ENCODE measurements around the gene SRXN1.
"Not testable (repeated sequence)": the region's sequence is repeated elsewhere in the genome, so short reads cannot be mapped to it uniquely, and the experiment has no call there.

The SRXN1 gene

DNA sequence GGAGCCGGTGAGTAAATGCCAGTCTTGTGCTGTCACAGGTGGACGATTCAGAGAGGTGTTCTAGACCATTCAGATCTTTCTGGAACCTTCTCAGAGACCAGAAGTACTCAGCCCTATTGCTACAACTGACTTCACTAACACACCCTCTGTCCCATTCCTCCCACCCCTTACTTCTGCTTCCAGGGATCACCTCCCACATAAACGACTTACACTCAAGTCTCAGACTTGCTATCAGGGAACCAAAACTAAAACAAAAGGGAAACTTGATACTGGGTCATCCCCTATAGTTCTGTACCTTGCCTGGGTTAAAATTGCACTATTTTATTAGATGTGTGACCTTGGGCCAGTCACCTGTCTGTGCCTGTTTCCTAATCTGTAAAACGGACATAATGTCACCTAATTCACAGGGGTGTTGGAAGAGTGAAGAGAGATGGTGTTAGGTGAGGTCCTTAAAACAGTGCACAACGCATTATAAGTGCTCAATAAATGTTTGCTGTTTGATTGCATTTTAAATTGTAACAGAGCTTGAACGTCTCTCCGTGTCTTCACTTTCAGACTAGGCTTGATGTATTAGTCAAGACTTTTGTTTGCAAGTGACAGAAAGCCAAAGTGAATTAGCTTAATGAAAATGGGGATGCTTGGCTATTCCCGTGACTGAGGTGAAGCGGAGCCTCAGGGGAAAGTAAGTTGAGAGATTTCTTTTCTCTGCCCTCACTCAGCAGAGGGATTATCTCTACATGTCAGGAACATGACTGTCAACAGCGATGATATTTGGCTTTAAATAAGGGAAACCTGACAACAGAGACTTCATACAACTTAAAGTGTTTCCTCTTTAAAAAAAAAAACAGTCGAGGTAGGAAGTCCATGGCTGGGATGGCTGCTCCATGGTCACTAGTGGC is 3.0 kb upstream of the SRXN1 start:
- DNase-seq (ENCODE audit: low read depth in 2 of 2, low spot score in 1 of 2) = no peak

DNA sequence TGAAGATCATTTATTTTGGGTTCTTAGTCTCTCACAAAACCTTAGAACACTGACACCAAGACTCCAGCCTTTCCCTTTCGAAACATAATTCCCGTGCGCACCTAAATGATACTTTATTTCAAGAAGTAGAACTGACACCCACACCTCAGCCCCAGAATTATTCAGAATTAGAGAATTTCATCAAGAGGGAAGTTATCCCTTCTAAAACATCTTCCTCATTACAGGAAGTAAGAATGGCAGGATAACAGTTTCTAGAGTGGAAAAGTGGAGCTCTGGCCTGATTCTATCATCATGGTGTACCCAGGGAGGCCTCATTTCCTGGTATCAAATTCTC is 1.4 kb upstream of the SRXN1 start:
- no peak for DNase-seq (ENCODE audit: low read depth in 2 of 2, low spot score in 1 of 2)

DNA sequence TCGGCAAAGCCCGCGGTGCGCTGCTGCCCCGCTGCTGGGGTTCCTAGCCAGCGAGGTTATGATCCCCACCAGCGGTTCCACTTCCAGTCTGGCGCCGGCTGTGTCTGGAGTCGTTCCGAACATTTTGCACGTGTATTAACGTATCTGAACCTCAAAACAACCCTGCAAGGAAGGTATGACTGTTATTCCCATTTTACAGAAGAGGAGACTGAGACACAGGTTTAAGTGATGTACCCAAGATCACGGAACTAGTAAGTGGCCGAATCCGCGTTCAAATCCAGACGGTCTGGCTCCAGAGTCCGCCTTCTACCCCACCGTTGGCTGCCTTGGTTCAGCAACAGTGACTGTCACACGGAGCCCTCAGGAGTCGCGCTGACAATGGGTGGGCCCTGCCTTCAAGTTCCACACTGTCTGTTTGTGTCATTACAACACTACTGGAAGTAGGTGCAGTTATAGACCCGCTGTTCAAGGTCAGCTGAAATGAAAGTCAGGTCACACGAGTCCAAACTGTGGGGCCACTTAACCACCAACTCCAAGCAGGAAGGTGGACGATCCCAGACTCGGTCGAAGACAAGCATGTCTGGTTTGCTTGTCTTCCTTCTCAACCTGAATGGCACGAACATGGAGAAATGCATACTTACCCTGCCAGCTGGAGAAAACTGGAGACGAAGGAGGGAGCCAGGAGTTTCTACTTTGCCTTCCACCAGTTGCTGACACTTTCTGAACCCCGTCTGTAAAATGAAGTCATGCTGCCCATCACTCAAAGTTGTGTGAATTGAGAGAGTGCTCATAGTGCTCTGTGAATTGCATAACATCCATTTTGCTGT is 803 bp upstream of the SRXN1 start:
- no peak for DNase-seq (ENCODE audit: low read depth in 2 of 2, low spot score in 1 of 2)

DNA sequence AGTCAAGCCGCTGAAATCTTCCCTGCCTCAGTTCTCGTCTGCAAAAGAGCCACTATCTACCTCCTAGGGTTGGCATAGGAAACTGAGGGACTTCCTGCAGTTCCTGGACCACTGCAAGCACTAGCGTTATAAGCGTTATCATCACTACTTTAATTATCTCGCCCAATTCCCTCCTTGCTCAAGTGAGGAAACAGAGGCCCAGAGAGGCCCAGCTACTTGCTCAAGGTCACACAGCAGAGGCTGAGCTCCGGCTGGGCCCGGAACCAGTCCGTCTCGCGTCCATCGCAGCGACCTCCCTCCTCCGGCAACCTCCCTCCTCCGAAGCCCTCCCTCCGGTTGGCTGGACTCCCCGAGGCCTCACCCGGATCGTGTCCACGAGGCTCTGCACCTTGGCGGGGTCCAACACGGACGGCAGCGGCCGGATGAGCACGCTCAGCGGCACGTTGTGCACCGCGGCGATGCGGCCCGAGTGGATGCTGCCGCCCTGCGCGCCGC is 338 bp downstream of the SRXN1 start:
- no peak for DNase-seq (ENCODE audit: low read depth in 2 of 2, low spot score in 1 of 2)

DNA sequence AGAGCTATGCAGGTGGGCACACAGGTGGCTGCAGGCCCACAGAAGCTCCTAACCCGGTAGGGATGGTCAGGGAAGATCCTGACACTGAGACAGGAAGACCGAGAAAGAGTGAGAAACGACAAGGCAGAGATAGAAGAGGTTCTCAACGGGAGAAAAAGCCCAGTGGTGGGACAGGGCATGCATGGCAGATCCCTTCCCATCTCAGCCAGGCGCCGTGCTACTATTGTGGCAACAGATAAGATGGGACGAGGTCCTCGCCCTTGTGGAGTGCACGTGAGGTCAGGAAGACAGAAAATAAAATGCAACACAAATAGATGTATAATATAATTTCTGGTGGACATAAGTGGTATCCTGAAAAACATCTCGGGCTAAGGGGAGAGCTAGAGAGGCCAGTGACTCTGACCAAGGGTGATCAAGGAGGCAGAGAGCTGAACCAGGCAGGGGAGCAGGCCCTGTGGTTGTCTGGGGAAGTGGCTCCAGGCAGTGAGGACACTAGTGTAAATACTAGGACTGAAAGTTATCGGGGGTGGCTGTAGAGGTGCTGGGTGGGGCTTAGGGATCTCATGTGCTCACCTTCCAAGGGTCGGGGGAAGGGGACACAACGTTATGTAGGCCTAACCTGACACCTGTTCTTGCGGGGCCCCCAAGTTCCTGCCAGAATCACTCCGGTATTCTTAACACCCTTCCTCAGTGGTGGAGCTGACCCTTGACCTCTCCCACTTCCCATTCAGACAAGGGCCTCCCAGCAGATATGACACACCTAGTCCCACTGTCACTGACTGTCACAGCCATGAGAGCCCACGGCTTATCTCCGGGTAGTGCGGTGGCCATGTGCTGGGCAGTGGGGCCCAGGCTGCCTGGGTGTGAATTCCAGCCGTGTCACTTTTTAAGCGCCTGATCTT is 1.0 kb downstream of the SRXN1 start:
- no peak for DNase-seq (ENCODE audit: low read depth in 2 of 2, low spot score in 1 of 2)

DNA sequence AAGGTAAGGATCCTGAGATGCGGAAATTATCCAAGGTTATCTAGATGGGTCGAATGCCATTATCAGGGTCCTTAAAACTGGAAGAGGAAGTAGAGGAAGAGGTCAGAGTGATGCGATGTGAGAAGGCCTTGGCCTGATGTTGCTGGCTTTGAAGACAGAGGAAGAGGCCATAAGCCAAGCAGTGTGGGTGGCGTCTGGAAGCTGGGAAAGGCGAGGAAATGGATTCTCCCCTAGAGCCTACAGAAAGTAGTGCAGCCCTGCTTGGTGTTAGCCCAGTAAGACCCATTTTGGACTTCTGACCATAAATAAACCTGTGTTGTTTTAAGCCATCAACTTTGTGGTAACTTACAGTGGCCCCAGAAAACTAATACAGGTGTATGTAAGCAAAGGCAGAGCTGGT is 2.0 kb downstream of the SRXN1 start:
- no peak for DNase-seq (ENCODE audit: low read depth in 2 of 2, low spot score in 1 of 2)

DNA sequence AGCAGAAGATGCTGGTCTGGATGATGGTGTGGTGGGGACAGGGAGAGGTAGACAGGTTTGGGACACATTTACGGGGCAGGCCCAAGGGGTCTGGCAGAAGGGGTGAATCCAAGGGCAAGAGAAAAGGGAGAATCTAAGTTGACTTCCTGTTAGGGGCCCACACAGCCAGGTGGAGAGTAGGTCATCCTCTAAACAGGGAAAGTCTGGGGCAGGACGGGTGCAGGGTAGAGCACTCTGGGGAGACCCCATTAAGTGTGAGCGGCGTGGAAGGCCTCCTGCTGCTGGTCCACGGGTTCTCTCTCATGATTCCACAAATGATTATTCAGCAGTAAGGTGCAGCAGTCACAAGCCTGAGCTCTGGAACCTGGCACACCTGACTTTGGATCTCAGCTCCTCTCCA is 2.7 kb downstream of the SRXN1 start:
- no peak for DNase-seq (ENCODE audit: low read depth in 2 of 2, low spot score in 1 of 2)

DNA sequence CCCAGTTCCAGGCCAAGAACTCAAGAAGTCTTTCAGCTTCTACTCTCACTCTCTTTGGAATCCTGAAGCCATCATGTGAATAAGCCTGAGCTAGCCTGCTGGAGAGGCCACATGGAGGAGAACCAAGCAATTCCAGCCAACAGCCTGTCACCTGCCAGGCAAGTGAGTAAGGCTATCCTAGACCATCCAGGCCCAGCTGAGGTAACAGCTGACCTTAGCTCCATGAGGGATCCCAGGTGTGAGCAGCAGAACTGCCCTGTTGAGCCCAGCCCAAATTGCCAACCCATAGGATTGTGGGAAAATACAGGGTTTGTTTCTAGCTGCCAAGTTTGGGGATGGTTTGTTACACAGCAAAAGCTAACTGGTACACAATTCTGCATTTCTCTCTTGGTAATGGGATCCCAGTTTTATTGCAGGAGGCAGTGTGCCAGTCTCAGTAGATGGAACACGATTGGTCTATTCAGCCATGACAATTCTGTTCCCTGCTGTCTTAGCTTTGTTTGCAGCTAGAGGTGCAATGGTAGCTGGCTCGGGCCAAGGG is 5.5 kb downstream of the SRXN1 start:
- DNase-seq (ENCODE audit: low read depth in 2 of 2, low spot score in 1 of 2) = no peak

DNA sequence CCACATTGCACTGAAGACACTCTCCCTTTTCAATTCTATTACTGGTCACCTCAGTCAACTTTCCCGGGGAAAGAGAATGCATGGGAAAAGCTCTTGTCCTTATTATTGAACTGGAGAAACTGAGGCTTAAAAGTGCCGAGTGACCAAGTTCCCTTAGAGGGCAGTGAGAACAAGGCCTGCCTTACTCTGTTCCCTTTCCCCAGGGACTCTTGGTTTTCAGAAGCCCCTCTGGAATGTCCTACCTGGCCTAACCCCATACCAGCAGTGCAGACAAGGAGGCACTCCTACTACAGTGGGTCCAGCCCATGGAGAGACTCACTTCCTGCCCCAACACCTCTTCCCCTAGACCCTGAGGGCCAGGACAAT is 6.1 kb downstream of the SRXN1 start:
- DNase-seq (ENCODE audit: low read depth in 2 of 2, low spot score in 1 of 2) = no peak

DNA sequence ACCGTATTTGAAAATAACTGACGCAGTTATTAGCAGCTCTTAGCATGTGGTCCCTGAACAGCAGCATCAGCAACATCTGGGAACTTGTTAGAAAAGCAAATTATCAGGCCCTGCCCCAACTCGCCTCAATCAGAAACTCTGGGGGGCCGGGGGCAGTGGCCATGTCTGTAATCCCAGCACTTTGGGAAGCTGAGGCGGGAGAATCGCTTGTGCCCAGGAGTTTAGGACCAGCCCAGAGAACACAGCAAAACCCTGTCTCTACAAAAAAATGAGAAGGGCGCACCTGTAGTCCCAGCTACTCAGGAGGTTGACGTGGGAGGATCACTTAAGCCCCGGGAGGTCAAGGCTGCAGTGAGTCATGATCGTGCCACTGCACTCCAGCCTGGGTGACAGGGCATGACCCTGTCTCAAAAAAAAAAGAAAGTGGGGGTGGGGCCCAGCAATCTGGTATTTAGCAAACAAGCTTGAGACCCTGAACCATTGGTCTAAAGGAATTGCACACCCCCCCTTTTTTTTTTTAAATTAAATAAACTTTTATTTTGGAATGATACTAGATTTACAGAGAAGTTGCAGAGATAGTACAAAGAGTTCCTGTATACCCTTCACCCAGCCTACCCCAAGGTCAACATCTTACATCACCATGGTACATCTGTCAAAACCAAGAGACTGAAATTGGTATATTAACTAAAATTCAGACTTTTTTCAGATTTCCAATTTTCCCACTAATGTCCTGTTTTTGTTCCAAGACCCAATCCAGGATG is 6.7 kb downstream of the SRXN1 start:
- DNase-seq (ENCODE audit: low read depth in 2 of 2, low spot score in 1 of 2) = no peak

DNA sequence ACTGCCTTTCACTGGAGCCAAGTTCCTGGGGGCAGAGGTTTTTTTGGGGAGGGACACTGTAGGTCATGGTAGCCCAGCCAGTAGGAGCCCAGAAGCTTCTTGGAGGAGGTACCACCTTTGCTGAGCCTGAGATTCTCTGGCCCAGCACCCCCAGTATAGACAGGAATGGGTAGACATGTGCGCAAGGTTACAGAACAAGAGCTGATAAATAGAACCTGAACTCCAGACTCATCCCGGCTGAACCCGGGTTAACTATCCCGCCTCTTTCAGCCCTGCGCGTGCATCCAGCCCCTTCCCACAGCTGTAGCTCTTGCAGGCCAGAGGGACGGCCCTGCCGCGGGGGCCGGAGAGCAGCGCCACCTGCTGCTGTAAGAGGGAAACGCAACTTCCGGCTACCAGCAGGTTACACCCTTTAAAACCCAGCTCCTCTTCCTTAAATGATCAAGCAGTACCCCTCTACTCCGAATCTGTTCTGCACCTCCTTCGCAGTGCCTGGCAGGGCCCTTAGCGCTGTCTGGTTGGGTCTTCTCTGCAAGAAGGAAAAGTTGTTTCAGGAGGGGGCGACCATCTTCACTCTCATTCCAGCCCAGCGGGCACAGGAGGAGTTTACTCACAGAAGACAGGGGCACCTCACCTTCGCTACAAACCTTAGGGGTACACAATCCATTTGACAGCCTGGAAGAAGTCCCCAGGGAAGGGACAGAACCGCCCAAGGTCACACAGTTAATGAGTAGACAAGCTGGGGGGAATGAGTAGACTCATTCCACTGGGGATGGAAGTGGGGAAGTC is 7.5 kb downstream of the SRXN1 start:
- peak; percentile 16 to 37 for DNase-seq (ENCODE audit: low read depth in 2 of 2, low spot score in 1 of 2)

DNA sequence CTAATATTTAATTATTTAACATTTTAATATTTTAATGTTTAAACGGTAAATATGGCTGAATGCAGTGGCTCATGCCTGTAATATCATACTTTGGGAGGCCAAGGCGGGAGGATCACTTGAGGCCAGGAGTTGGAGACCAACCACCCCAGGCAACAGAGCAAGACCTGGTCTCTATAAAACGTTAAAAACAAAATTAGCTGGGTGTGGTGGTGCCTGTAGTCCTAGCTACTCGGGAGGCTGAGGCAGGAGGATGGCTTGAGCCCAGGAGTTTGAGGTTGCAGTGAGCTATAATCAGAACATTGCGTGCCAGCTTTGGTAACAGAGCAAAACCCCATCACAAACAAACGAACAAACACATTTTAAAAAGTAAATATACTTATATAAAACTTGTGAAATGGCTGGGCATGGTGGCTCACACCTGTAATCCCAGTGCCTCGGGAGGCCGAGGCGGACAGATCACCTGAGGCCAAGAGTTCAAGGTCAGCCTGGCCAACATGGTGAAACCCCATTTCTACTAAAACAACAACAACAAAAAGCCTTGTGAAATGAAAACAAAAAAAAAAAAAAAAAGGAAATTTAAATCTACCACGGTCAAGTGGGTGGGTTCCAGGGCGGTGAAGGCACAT is 8.2 kb downstream of the SRXN1 start:
- DNase-seq (ENCODE audit: low read depth in 2 of 2, low spot score in 1 of 2) = no peak

DNA sequence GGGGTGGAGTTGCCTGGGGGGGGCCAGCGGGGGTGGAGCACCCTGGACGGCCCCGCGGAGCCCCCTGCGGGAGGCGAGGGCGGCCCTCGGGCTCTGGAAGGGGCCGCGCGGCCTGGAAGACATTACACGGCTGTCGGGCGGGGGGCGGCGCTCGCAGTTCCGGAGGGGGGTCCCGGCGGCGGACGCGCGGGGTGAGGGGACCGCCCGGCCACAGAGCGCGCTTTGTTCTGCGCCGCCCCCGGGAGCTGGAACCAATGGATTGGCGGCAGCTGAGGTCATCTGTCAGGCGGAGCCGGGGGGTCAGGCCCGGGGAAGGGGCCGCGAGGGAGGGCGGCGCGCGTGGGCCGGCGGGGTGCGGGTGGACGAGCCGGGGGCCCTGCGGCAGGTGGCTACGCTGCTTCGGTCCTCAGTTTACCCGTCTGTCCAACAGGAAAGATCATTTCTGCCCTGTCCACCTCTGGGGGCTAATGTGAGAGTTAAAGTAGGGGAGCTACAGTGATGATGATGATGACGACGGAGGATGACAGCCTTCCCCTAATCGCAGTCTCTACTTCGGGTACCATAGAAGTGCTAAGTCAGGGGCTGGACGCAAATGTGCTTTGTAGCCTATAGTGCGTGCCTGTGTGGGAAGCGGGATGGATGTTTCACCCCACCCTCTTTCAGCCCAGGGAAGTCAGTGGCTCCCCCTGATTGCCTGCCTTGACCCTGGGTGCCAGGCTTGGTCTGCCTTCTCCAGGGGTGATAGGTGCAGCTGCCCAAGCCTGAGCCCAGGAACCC is 10.4 kb downstream of the SRXN1 start:
- DNase-seq (ENCODE audit: low read depth in 2 of 2, low spot score in 1 of 2) = no peak

DNA sequence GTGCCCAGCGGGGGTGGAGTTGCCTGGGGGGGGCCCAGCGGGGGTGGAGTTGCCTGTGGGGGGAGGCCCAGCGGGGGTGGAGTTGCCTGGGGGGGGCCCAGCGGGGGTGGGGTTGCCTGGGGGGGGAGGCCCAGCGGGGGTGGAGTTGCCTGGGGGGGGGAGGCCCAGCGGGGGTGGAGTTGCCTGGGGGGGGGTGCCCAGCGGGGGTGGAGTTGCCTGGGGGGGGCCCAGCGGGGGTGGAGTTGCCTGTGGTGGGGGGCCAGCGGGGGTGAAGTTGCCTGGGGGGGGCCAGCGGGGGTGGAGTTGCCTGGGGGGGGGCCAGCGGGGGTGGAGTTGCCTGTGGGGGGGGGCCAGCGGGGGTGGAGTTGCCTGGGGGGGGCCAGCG is 11.0 kb downstream of the SRXN1 start:
- DNase-seq (ENCODE audit: low read depth in 2 of 2, low spot score in 1 of 2) = not testable (repeated sequence)

DNA sequence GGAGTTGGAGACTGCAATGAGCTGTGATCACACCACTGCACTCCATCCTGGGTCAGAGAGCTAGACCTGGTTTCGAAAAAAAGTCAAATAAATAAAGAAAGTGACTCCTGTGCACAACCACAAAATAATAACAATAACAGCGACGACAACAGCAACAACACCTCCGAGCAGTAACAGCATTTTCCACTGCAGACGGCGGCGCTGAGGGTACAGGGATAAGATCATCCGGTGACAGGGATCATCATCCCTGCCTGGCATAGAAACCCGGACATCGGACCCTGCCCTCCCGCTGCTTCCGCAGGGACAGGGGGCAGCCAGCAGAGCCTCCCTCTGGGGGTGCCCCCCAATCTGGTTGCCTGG is 11.5 kb downstream of the SRXN1 start:
- no peak for DNase-seq (ENCODE audit: low read depth in 2 of 2, low spot score in 1 of 2)

DNA sequence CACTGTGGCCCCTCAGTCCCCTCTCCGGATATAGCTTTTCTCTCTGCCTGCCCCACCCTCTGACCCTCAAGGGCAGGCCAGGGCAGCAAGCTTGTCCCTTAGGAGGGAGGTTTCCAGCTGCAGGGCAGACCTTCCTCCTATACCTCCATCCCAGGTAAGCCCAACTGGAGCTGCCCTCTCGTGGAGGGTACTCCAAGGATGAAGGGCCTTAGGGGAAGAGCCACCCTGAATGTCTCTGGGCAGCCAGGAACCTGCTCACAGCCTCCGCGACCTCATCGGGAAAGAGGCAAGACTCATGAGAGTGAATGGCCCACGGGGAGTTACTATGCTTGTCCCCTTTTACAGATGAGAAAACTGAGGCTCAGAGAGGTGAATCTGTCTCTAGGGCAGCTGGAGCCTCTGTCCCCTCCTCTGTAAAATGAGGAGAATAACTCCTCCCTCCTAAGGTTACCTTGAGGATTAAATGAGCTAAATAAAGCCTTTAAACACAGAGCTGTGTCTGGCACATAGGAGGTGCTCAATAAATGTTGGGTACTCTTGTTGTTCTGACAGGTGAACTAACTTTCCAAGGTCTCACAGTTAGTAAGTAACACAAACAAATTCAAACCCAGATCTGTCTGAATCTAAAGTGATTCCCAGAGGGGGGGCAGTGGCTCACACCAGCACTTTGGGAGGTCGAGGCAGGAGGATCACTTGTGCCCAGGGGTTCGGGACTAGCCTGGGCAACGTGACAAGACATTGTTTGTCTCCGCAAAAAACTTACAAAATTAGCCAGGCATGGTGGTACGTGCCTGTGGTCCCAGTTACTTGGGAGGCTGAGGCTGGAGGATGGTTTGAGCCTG is 12.1 kb downstream of the SRXN1 start:
- DNase-seq (ENCODE audit: low read depth in 2 of 2, low spot score in 1 of 2) = no peak

DNA sequence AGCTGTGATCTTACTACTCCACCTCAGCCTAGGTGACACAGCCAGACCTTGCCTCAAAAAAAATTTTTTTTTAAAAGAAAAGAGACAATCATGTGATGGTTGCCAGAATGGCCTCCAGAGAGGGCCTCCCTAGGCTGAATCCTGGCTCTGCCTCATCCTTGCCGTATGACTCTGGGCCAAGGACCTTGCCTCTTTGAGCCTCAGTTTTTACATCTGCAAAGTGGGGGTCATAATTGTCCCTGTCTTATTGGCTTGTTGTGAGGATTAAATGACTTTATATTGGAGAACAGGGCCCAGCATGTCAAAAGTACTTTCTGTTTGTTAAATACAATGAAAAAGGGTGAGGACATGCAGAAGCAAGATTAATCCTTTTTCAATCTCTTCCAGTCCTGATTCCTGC is 14.4 kb downstream of the SRXN1 start:
- no peak for DNase-seq (ENCODE audit: low read depth in 2 of 2, low spot score in 1 of 2)

DNA sequence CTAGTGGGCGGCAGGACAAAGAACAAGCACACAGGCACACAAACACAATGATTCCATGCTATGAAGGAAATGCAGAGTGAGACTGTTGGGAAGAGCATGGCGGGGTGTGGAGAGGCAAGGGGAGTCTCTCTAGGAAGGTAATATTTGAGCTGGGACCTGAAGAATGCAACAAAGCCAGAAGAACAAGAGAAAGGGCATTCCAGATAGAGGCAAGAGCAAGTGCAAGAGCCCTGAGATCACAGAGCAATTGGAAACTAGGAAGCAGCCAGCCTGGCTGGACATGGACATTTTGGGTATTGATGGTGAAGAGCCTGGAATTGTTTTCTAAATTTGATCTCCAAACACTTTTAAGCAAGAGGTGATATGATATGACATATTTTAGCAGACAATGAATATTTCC is 15.4 kb downstream of the SRXN1 start:
- no peak for DNase-seq (ENCODE audit: low read depth in 2 of 2, low spot score in 1 of 2)

Measured in stimulated activated CD8-positive, alpha-beta memory T cell treated with anti-CD3 and anti-CD28 coated beads, Interleukin-4, amount 100 ng/mL, for 1 hour (primary cell).